ENCODE results near the gene RPRD1A.

GRCh38 chr18:35991696-35992095 lies 75.7 kb downstream of the RPRD1A start:
- TF ChIP-seq POLR2A (IDR thresholded peaks at IDR 0.05; ENCODE audit: low read depth, low read length): no peak
- TF ChIP-seq CEBPB (IDR thresholded peaks at IDR 0.05; ENCODE audit: low read depth, low read length): no peak
- no peak for TF ChIP-seq CTCF (conservative IDR thresholded peaks at IDR 0.05; ENCODE audit: low read depth, low read length)
- TF ChIP-seq RAD21 (IDR thresholded peaks at IDR 0.05; ENCODE audit: low read length): no peak
- no peak for TF ChIP-seq RFX5 (IDR thresholded peaks at IDR 0.05; ENCODE audit: low read depth, low read length)

Measured in IMR-90 (cell line).